GM21529 (cell line): ENCODE results near the gene GPR132.

Source experiments
- ATAC-seq: cut with Tn5 transposase; IDR thresholded peaks from one replicate; pipeline ENCODE4 v1.9.1; 2021; ENCODE audit not compliant: unreplicated experiment

The GPR132 gene

GRCh38 chr14:105023144-105023543, 42.1 kb downstream of the GPR132 start:
- no peak for ATAC-seq

GRCh38 chr14:105022276-105022670, 43.0 kb downstream of the GPR132 start:
- ATAC-seq, result no peak

DNA sequence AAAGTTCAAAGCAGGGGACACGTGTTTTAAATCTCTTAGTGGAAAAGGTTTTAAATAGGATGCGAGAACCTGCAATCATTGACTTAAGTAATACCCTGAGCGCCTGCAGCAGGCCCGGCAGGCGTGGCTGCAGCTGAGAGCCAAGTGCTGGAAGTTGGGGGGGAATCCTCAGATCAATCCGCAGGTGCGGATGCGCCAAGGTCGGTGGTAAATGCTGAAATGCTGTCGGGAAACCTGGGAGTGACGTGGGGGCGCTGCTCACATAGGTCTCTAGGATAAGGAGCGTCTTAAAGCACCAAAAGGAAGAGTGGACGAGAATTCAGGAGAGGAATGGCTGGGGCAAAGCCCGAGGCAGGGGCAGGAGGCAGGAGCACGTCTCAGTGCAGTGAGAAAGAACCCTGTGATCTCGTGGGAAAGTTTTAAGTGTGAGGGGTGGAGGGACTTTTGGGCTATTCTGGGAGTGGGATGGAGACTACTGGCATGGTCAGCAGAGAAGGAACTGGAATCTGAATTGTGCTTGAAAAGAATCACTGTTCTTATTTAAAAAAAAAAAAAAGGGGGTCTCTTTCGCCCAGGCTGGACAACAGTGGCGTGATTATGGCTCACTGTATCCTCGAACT, 43.5 kb downstream of the GPR132 start:
- no peak for ATAC-seq

- ATAC-seq, result peak; percentile 72
These were observed 44.2 kb downstream of the GPR132 start, which contains the start of gene CDCA4 for GRCh38 chr14:105020815-105021655. CDCA4 (minus strand) TSS chr14:105021083; CDS start chr14:105011929, 9,154 bp downstream.

- ATAC-seq, result peak; percentile 25
These were observed 45.1 kb downstream of the GPR132 start for GRCh38 chr14:105019861-105020814.

DNA sequence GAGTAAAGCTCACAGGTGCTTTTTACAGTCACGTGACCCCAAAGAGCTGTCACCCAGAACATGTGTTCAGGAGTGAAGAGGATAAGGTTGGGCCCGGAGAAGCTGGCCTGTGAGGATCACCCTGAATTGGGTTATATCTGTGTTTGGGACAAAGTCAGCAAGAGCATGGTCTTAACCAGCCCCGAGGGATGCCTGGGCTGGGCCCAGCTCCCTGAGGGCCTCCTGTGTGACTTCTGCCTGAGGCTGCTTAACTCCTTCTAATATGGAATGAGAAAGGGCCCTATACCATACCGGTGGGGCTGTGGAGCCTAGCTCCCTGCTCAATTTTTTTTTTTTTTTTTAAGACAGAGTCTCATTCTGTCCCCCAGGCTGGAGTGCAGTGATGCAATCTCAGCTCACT, 46.8 kb downstream of the GPR132 start:
- ATAC-seq, result no peak

- ATAC-seq, result no peak
These were observed 49.3 kb downstream of the GPR132 start for GRCh38 chr14:105015905-105016304.

- ATAC-seq, result no peak
These were observed 50.0 kb downstream of the GPR132 start for GRCh38 chr14:105015242-105015641.

DNA sequence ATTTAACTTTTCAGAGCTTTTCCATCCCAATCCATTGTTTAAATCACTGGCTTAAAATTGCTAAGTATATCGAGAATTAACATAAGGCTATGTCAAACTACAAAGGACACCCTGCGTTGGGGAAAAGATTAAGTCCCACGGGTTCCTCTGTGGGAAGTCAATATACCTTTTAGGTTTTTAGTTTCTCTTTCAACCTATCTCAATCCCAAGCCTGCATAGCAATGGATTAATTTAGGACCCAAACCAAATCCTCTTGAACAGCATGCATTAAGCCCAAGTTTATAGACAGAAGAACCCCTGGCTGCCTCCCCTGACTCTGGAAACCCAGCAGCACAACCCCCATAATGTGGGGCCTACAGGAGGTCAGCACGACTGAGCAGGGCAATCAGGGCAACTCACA, 50.6 kb downstream of the GPR132 start:
- ATAC-seq, result no peak

DNA sequence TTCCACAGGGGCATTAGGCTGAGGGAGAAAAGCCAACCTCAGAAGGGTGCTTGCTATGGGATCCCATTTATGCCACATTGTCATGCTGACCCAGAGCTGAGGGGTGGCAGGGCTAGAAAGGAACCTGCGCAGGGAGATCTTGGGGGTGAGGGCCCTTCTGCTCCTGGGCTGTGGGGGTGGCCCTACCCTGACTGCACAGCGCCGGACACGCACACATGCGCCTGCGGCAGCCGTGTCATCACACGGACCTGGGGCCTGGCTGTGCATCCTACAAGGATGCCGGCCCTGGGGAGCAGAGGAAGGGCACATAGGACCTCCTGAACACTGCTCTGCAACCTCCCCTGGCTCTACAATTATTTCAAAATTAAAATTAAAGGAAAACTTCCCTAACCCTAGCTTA, 51.2 kb downstream of the GPR132 start:
- no peak for ATAC-seq

DNA sequence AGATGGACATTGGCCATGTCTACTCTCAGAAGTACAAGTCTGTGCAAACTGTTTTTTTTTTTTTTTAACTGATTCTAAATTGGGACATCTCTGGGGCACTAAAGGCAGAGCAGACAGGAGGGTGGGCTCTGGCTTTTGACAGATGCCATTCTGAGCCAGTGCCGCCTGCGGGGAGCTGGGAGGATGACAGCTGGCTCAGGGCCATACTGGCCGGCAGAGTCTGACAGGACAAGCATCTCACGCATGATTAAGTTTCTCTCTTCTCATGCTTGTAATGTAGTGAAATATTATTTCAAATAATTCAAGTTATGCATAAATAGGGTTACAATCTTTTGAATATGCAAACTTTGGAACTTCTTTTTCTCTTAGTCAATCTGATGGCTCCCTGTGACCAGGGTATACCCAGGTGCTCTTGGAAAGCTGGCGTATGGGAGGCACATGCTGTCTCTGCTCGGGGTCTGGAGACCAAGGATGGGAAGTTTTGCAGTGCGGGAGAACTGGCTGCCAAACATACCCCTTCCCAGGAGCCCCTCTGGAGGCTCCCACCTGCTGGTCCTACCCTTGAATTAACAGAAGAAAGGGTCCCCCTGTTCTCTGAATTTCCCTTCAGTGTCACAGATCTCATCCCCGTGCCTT, 52.0 kb downstream of the GPR132 start:
- ATAC-seq, result no peak

- ATAC-seq, result no peak
These were observed 52.9 kb downstream of the GPR132 start for GRCh38 chr14:105012171-105012985.

DNA sequence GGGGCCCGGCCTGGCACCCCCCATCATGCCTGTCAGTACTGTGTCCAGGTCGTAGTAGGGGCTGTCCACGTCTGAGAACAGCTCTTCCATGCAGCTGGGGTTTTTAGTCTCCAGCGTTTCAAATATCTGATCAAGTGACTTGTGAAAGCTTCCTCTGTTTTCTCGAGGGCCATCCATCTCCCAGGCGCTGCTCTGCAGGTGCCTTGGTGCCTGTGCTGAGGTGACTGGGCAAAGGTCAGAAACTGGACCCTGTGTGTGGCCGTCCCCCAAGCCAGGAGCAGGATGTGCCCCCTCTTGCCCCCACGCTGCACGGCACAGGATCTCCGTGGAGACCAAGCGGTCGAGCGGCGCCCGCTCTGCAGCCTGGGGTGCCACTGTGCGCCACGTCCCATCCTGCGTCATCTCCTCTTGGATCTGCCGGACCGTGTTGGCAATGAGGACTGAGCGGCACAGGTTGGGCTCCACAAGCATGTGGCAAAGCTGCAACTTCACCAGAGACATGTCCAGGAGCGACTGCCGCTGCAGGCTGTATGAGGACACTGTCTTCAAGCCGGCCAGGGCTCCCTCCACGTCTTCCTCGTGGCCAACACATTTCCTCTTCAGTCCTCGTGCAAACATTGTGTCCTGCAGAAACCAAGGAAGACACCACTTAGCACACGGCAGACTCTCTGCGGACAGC, 53.8 kb downstream of the GPR132 start:
- ATAC-seq, result no peak

DNA sequence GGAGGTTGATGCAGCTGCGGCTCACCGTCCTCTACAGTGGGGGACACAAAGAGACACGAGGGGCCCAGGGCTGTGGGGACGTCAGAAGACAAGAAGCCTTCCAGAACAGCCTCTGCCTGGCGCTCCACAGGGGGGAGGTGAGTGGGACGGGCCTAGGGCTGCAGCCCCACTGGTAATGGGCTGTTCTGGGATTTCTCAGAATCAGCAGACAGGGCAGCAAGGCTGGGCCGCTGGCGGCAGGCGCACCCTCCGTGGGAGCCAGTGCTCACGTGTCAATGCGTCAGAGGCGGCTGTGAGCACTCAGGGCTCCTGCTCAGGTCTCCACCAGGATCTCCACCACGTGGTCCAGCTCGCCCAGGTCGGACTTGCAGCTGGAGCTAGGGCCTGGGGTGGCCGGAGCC, 54.3 kb downstream of the GPR132 start:
- ATAC-seq, result no peak

- no peak for ATAC-seq
These were observed 55.1 kb downstream of the GPR132 start for GRCh38 chr14:105010106-105010505.

DNA sequence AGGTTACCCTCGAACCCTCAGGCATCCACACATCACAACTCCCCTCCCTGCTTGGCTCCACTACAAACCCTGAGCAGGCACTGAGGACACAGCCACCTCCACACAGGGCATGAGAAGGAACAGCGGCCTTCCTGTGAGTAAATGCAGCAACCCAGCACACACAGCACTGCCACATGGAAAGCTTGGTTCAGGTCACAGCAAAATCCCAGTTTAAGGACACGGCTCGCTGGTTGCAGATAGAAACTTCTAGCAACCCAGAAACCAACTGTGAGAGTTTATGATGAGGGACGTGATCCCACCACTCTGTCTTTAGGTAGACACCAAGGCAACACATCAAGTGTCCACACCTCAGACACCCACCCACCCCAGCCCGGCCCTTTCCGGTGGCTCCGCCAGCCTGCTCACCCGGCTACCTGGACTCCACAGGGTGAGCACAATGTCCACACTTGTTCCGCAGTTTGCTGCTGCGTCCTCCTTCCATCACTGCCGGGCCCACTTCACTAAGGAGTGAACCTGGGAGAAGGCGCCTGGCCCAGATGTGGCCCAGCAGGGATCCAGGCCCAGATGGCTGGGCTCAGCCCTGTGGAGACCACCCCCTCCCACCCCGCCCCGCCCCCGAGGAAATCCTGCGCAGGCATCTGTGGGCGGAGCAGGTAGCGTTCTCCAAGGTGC, 57.5 kb downstream of the GPR132 start:
- ATAC-seq, result no peak

DNA sequence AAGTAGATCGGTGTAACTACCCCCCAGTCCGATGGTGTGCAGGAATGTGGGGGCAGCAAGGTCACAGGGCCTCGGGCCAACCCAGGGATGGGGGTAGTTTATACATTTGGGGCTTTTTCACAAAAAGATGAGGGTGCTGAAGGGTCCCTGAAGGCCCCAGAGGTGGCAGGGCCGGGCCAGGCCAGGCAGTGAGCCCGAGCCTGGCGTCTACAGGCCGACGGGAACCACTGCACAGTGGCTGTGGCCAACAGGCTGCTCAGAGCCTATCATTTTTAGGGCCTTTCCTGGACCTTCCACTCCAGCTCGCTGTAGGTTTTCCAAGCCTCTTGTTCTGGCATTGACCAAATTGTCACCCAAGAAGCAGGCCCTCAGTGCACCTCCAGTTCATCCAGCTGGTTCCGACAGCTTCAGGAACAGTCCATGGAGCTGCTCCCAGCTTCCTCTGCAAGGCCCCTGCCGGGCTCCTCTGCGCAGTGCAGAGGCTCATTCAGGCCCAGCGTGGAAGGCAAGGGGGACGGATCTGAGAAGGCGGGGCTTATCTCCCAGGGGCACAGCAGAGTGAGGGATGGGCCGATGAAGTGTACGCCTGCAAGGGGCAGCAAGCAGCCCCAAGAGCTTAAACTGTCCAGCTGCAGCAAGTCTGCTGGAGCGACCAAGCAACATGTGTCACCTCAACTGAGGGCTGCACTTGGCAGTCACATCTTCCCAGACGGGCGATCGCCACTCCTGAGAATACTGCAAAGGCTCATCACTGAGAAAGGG, 58.2 kb downstream of the GPR132 start:
- ATAC-seq, result no peak
